GM23248 (cell line): Measurements from ENCODE around the gene GLS.

Experiments used
- EZH2 ChIP-seq: fragments of 200-600 bp; sonication (generic); IDR thresholded peaks from 2 replicates; pipeline ENCODE4 v1.6.1; 2018; ENCODE audit warnings: antibody characterized with exemption, mild to moderate bottlenecking; ENCODE audit not compliant: insufficient read depth, poor library complexity, severe bottlenecking
- EZH2phosphoT487 ChIP-seq: fragments of 200-600 bp; sonication (generic); IDR thresholded peaks from 2 replicates; pipeline ENCODE4 v1.6.1; 2018; ENCODE audit warnings: antibody characterized with exemption, moderate library complexity, mild to moderate bottlenecking, low read depth; ENCODE audit not compliant: insufficient read depth

DNA sequence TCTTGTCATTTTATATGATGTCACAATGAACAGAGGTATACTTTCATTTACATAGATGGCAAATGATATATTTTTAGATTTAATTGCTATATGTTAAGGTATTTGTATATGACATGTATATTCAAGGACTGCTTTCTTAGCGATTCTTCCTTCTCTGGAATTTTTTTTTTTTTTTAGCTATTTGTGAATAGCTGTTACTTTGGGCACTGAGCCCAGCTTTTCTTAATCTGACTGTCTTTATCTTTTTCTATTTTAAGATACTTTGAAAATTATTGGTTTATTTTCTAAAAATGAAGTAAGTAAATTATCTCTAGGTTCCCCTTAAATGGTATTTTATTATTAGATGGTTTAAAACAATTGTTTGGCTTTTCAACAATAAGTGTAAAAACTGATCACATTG is 4.0 kb upstream of the GLS start:
- TF ChIP-seq EZH2phosphoT487: no peak
- no peak for TF ChIP-seq EZH2
